ENCODE data around the gene CFAP43. TPM values are rescaled to one million over a fixed set of nuclear protein-coding genes. Genes with fewer than 3 reads are reported as not detected.

CFAP43 gene
- total RNA-seq, 2 donors from 2014 or later: 2.6 to 4.1 TPM

- peaks cover 4% of the 10 kb centered on the region for H3K4me1 Mint-ChIP-seq
- no peaks in the 10 kb centered on the region for H3K27me3 ChIP-seq (ENCODE audit: control insufficient read depth, insufficient read depth, low read length, poor library complexity, severe bottlenecking)
- H3K4me1 ChIP-seq (ENCODE audit: control insufficient read depth, insufficient read depth, low read length): no peaks in the 10 kb centered on the region
- peak overlapping the region; percentile 89 for H3K27ac Mint-ChIP-seq
- H3K9me3 ChIP-seq (ENCODE audit: control insufficient read depth, low read length): peaks cover 30% of the 10 kb centered on the region
- no peaks in the 10 kb centered on the region for H3K36me3 ChIP-seq (ENCODE audit: control insufficient read depth, insufficient read depth, low read length)
- 19 to 28% methylated on average over 10 to 16 of the region's 20 CpGs for WGBS, 2 experiments (ENCODE audit: insufficient coverage in 1 of 2, insufficient read length in 1 of 2)
- H3K27me3 Mint-ChIP-seq (ENCODE audit: insufficient read depth): no peaks in the 10 kb centered on the region
- TF ChIP-seq, protein P1, sequence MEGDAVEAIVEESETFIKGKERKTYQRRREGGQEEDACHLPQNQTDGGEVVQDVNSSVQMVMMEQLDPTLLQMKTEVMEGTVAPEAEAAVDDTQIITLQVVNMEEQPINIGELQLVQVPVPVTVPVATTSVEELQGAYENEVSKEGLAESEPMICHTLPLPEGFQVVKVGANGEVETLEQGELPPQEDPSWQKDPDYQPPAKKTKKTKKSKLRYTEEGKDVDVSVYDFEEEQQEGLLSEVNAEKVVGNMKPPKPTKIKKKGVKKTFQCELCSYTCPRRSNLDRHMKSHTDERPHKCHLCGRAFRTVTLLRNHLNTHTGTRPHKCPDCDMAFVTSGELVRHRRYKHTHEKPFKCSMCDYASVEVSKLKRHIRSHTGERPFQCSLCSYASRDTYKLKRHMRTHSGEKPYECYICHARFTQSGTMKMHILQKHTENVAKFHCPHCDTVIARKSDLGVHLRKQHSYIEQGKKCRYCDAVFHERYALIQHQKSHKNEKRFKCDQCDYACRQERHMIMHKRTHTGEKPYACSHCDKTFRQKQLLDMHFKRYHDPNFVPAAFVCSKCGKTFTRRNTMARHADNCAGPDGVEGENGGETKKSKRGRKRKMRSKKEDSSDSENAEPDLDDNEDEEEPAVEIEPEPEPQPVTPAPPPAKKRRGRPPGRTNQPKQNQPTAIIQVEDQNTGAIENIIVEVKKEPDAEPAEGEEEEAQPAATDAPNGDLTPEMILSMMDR (conservative IDR thresholded peaks at IDR 0.05): no peak
- no peak for DNase-seq
- H3K4me3 Mint-ChIP-seq: peak overlapping the region; percentile 87
- H3K36me3 Mint-ChIP-seq (ENCODE audit: low read depth): peaks cover 23% of the 10 kb centered on the region
- H3K9me3 Mint-ChIP-seq: peaks cover 26% of the 10 kb centered on the region
- H3K27ac ChIP-seq (ENCODE audit: low read depth, low read length): no peak overlapping the region
- H3K9ac ChIP-seq (ENCODE audit: extremely low read depth, low read length, poor library complexity, severe bottlenecking): peak overlapping the region; percentile 96
- H3K4me3 ChIP-seq (ENCODE audit: low read length): peak overlapping the region; percentile 95
These were observed 494 bp upstream of the CFAP43 start for GRCh38 chr10:104232613-104233102.

DNA sequence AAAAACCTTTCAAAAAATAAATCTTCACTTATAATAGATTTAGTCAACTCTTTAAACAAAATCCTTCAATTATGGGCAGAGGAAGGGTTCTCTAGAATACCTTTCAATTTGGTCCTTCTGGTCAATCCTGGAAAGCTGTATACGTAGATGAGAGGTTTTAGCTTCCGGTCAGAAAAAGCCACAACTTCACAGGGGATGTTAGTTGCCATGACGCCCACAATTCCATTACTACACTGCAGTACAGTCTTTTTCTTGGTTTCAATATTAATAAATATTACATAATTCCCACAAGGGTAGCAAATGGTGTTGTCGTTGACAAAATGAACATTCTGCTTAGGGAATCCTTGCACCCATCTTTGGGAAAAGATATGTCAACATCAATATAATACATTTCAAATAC, 1.7 kb downstream of the CFAP43 start:
- WGBS, 2 experiments (ENCODE audit: insufficient coverage in 1 of 2, insufficient read length in 1 of 2): 90 to 92% methylated on average over 2 to 4 of the region's 4 CpGs
- Mint-ChIP-seq H3K9me3 (peaks cover 19% of the 10 kb centered on the region), H3K36me3 (ENCODE audit: low read depth) (peaks cover 7% of the 10 kb centered on the region), H3K4me3 (no peak overlapping the region), H3K4me1 (peaks cover 4% of the 10 kb centered on the region), H3K27me3 (ENCODE audit: insufficient read depth) (no peaks in the 10 kb centered on the region), H3K27ac (no peak overlapping the region)
- Histone ChIP-seq H3K4me3 (ENCODE audit: low read length) (no peak overlapping the region), H3K9me3 (ENCODE audit: control insufficient read depth, low read length) (peaks cover 24% of the 10 kb centered on the region), H3K27ac (ENCODE audit: low read depth, low read length) (no peak overlapping the region), H3K9ac (ENCODE audit: extremely low read depth, low read length, poor library complexity, severe bottlenecking) (no peak overlapping the region), H3K4me1 (ENCODE audit: control insufficient read depth, insufficient read depth, low read length) (no peaks in the 10 kb centered on the region), H3K36me3 (ENCODE audit: control insufficient read depth, insufficient read depth, low read length) (no peaks in the 10 kb centered on the region), H3K27me3 (ENCODE audit: control insufficient read depth, insufficient read depth, low read length, poor library complexity, severe bottlenecking) (no peaks in the 10 kb centered on the region)
- no peak for DNase-seq
- TF ChIP-seq, protein P1 (conservative IDR thresholded peaks at IDR 0.05): no peak

GRCh38 chr10:104223304-104223703, 8.9 kb downstream of the CFAP43 start:
- no peak overlapping the region for H3K27ac ChIP-seq (ENCODE audit: low read depth, low read length)

More at GRCh38 chr10:104223304-104223703, 8.9 kb downstream of the CFAP43 start:
- Mint-ChIP-seq H3K27me3 (ENCODE audit: insufficient read depth) (no peaks in the 10 kb centered on the region), H3K9me3 (no peaks in the 10 kb centered on the region), H3K36me3 (ENCODE audit: low read depth) (peaks cover 2% of the 10 kb centered on the region), H3K4me1 (no peaks in the 10 kb centered on the region), H3K27ac (no peak overlapping the region), H3K4me3 (no peak overlapping the region)
- Histone ChIP-seq H3K36me3 (ENCODE audit: control insufficient read depth, insufficient read depth, low read length) (no peaks in the 10 kb centered on the region), H3K27me3 (ENCODE audit: control insufficient read depth, insufficient read depth, low read length, poor library complexity, severe bottlenecking) (no peaks in the 10 kb centered on the region), H3K9me3 (ENCODE audit: control insufficient read depth, low read length) (no peaks in the 10 kb centered on the region), H3K9ac (ENCODE audit: extremely low read depth, low read length, poor library complexity, severe bottlenecking) (no peak overlapping the region), H3K4me3 (ENCODE audit: low read length) (no peak overlapping the region), H3K4me1 (ENCODE audit: control insufficient read depth, insufficient read depth, low read length) (no peaks in the 10 kb centered on the region)
- TF ChIP-seq, protein P1 (conservative IDR thresholded peaks at IDR 0.05): no peak
- DNase-seq: no peak
